ENCODE measurements around the gene SLC23A1. TPM values are rescaled to one million over a fixed set of nuclear protein-coding genes. Genes with fewer than 3 reads are reported as not detected.

Gene SLC23A1
- total and polyA plus RNA-seq, 4 donors: 10.0 to 18.0 (median 17.4) TPM

- DNase-seq (ENCODE audit: low spot score): no peak
- Histone ChIP-seq H3K9ac (ENCODE audit: low read depth in 1 of 2, low read length in 2 of 2) (no peak overlapping the region), H3K4me1 (ENCODE audit: control insufficient read depth in 4 of 4, insufficient read depth in 4 of 4, low read length in 3 of 4) (peaks cover 2 to 20% (median 10%) of the 10 kb centered on the region in 4 donors), H3K4me3 (ENCODE audit: low read depth in 1 of 3, low read length in 3 of 3) (no peak overlapping the region), H3K27me3 (ENCODE audit: control insufficient read depth in 4 of 4, insufficient read depth in 4 of 4, low read length in 3 of 4) (no peaks in the 10 kb centered on the region), H3K36me3 (ENCODE audit: control insufficient read depth in 4 of 4, insufficient read depth in 3 of 4, low read depth in 1 of 4, low read length in 3 of 4) (peaks cover 5 to 31% (median 17%) of the 10 kb centered on the region in 4 donors), H3K9me3 (ENCODE audit: control insufficient read depth in 4 of 4, low read length in 3 of 4) (no peaks in the 10 kb centered on the region), H3K27ac (ENCODE audit: low read depth in 1 of 2, low read length in 2 of 2) (no peak overlapping the region)
- 88% methylated on average over 7 of the region's 7 CpGs for WGBS
- TF ChIP-seq TAF1 (conservative IDR thresholded peaks at IDR 0.05) (no peak), JUND (IDR thresholded peaks at IDR 0.05) (no peak), RAD21 (IDR thresholded peaks at IDR 0.05) (no peak), HNF4A (conservative IDR thresholded peaks at IDR 0.05) (no peak), ATF3 (IDR thresholded peaks at IDR 0.05) (no peak), ZBTB33 (IDR thresholded peaks at IDR 0.05) (no peak), REST (IDR thresholded peaks at IDR 0.05) (no peak), EGR1 (IDR thresholded peaks at IDR 0.05; ENCODE audit: low read depth in 2 of 2) (no peak), FOXA1 (IDR thresholded peaks at IDR 0.05) (no peak), MAX (IDR thresholded peaks at IDR 0.05) (no peak), YY1 (IDR thresholded peaks at IDR 0.05) (no peak), GABPA (IDR thresholded peaks at IDR 0.05 in 1 of 2, conservative IDR thresholded peaks at IDR 0.05 in 1 of 2) (no peak)
Observed at GRCh38 chr5:139371482-139372435, 11.3 kb downstream of the SLC23A1 start.

- no peak overlapping the region for H3K27ac ChIP-seq (ENCODE audit: low read depth in 1 of 2, low read length in 2 of 2)
- H3K9me3 ChIP-seq (ENCODE audit: control insufficient read depth in 4 of 4, low read length in 3 of 4): no peaks in the 10 kb centered on the region
- no peaks in the 10 kb centered on the region for H3K27me3 ChIP-seq (ENCODE audit: control insufficient read depth in 4 of 4, insufficient read depth in 4 of 4, low read length in 3 of 4)
- peaks cover 2 to 12% (median 8%) of the 10 kb centered on the region in 4 donors for H3K4me1 ChIP-seq (ENCODE audit: control insufficient read depth in 4 of 4, insufficient read depth in 4 of 4, low read length in 3 of 4)
- 96% methylated on average over 1 of the region's 1 CpG for WGBS
- no peak for TF ChIP-seq ZBTB33 (IDR thresholded peaks at IDR 0.05)
- TF ChIP-seq TAF1 (conservative IDR thresholded peaks at IDR 0.05): no peak
- TF ChIP-seq SP1 (IDR thresholded peaks at IDR 0.05): no peak
- TF ChIP-seq FOXA1 (IDR thresholded peaks at IDR 0.05): no peak
- no peak for TF ChIP-seq GABPA (IDR thresholded peaks at IDR 0.05 in 1 of 2, conservative IDR thresholded peaks at IDR 0.05 in 1 of 2)
- no peak for TF ChIP-seq YY1 (IDR thresholded peaks at IDR 0.05)
- no peak for TF ChIP-seq EGR1 (IDR thresholded peaks at IDR 0.05; ENCODE audit: low read depth in 2 of 2)
- no peak for TF ChIP-seq JUND (IDR thresholded peaks at IDR 0.05)
- no peak for TF ChIP-seq HNF4G (IDR thresholded peaks at IDR 0.05)
- no peak for TF ChIP-seq RAD21 (IDR thresholded peaks at IDR 0.05)
- TF ChIP-seq FOXA2 (IDR thresholded peaks at IDR 0.05): no peak
- no peak for TF ChIP-seq RXRA (IDR thresholded peaks at IDR 0.05)
- TF ChIP-seq ATF3 (IDR thresholded peaks at IDR 0.05): no peak
- TF ChIP-seq REST (IDR thresholded peaks at IDR 0.05): no peak
- TF ChIP-seq HNF4A (conservative IDR thresholded peaks at IDR 0.05): no peak
- DNase-seq (ENCODE audit: low spot score): no peak
- H3K36me3 ChIP-seq (ENCODE audit: control insufficient read depth in 4 of 4, insufficient read depth in 3 of 4, low read depth in 1 of 4, low read length in 3 of 4): peaks cover 17 to 47% (median 32%) of the 10 kb centered on the region in 4 donors
- no peak overlapping the region for H3K4me3 ChIP-seq (ENCODE audit: low read depth in 1 of 3, low read length in 3 of 3)
- no peak overlapping the region for H3K9ac ChIP-seq (ENCODE audit: low read depth in 1 of 2, low read length in 2 of 2)
Observed at GRCh38 chr5:139369181-139369580, 13.9 kb downstream of the SLC23A1 start.

Data from liver (tissue), 9 donors.